MCF 10A (cell line): Measurements from ENCODE around the gene SYT6. TPM values are rescaled to one million over a fixed set of nuclear protein-coding genes. Genes with fewer than 3 reads are reported as not detected.

Source experiments
- BruUV-seq: library from RNA; stranded (reverse); fragments of 400-500 nt; replicated peaks from 2 replicates; lab custom pipeline; 2021; lab: Mats Ljungman, UMichigan
- CTCF ChIA-PET: fragments of 300-600 bp; sonication (Branson Sonifier 250); formaldehyde crosslinking; extraction: SDS; loops from one replicate; lab custom pipeline; 2021; ENCODE audit warnings: antibody characterized with exemption, inconsistent platforms; lab: Yijun Ruan, JAX
- POLR2A ChIA-PET: fragments of 300-600, 350-650 bp; sonication (Branson Sonifier 250); formaldehyde crosslinking; extraction: SDS; loops from one replicate; lab custom pipeline; 2020; ENCODE audit warnings: antibody characterized with exemption, inconsistent platforms; lab: Yijun Ruan, JAX
- DNase-seq: peaks from one replicate; pipeline ENCODE4 v3.0.0-alpha.2; 2018; ENCODE audit not compliant: unreplicated experiment
- H3K27ac Mint-ChIP-seq: one replicate; pipeline ENCODE4 v1.8.0; 2022; ENCODE audit warnings: mild to moderate bottlenecking, low read depth, mixed read lengths; ENCODE audit not compliant: unreplicated experiment
- H3K27me3 Mint-ChIP-seq: one replicate; pipeline ENCODE4 v1.8.0; 2022; ENCODE audit warnings: mixed read lengths; ENCODE audit not compliant: insufficient read depth, unreplicated experiment
- H3K36me3 Mint-ChIP-seq: one replicate; pipeline ENCODE4 v1.8.0; 2022; ENCODE audit warnings: mild to moderate bottlenecking, moderate library complexity, mixed read lengths; ENCODE audit not compliant: insufficient read depth, unreplicated experiment
- H3K4me1 Mint-ChIP-seq: one replicate; pipeline ENCODE4 v1.8.0; 2022; ENCODE audit warnings: mixed read lengths; ENCODE audit not compliant: insufficient read depth, unreplicated experiment
- H3K4me3 Mint-ChIP-seq: one replicate; pipeline ENCODE4 v1.8.0; 2022; ENCODE audit warnings: mild to moderate bottlenecking, moderate library complexity, mixed read lengths; ENCODE audit not compliant: unreplicated experiment
- H3K9me3 Mint-ChIP-seq: one replicate; pipeline ENCODE4 v1.8.0; 2022; ENCODE audit warnings: mixed read lengths; ENCODE audit not compliant: unreplicated experiment
- CTCF ChIP-seq: fragments of 200-600 bp; IDR thresholded peaks from one replicate; pipeline ENCODE4 v1.8.0; 2022; ENCODE audit warnings: antibody characterized with exemption, mild to moderate bottlenecking; ENCODE audit not compliant: unreplicated experiment
- intact Hi-C: fragments of 100-400 bp; cut with micrococcal nuclease; formaldehyde crosslinking; loops from 2 replicates; pipeline ENCODE4 v1.14.1; 2022
- total RNA-seq: library from RNA; stranded (reverse); gene quantifications from 2 replicates; pipeline ENCODE4 v1.2.3, GENCODE V29; 2022

Gene SYT6
- total RNA-seq, 1 experiment from 2014 or later = not detected

- no peak for DNase-seq
- BruUV-seq = no TSS peak
- H3K36me3 Mint-ChIP-seq = no peaks in the 10 kb centered on the region
- H3K4me1 Mint-ChIP-seq = no peaks in the 10 kb centered on the region
- ChIA-PET POLR2A (no interaction called here), CTCF (no interaction called here)
- intact Hi-C loops = no loop called here
- no peak overlapping the region for H3K4me3 Mint-ChIP-seq
- peaks cover 79% of the 10 kb centered on the region for H3K27me3 Mint-ChIP-seq
- H3K9me3 Mint-ChIP-seq = no peaks in the 10 kb centered on the region
- no peak for TF ChIP-seq CTCF
- H3K27ac Mint-ChIP-seq = no peak overlapping the region
These were observed 35.7 kb upstream of the SYT6 start for GRCh38 chr1:114189398-114189797.

- no peaks in the 10 kb centered on the region for H3K9me3 Mint-ChIP-seq
- no peaks in the 10 kb centered on the region for H3K4me1 Mint-ChIP-seq
- ChIA-PET POLR2A (interaction anchor here (0.6 kb wide), 1 partner anchor 455 kb away, joined by 3 read pairs; no protein-coding TSS in a partner anchor), CTCF (no interaction called here)
- no peak overlapping the region for H3K27ac Mint-ChIP-seq
- no peak for DNase-seq
- BruUV-seq = no TSS peak
- peaks cover 25% of the 10 kb centered on the region for H3K27me3 Mint-ChIP-seq
- no peak overlapping the region for H3K4me3 Mint-ChIP-seq
- no peaks in the 10 kb centered on the region for H3K36me3 Mint-ChIP-seq
- intact Hi-C loops = no loop called here
- TF ChIP-seq CTCF = no peak
These were observed 27.7 kb upstream of the SYT6 start for GRCh38 chr1:114181356-114181755.

- no TSS peak for BruUV-seq
These were observed 27.1 kb upstream of the SYT6 start for GRCh38 chr1:114180742-114181141.

GRCh38 chr1:114178936-114179335 is 25.3 kb upstream of the SYT6 start:
- Mint-ChIP-seq H3K4me3 (no peak overlapping the region), H3K9me3 (no peaks in the 10 kb centered on the region), H3K36me3 (no peaks in the 10 kb centered on the region), H3K27ac (no peak overlapping the region), H3K4me1 (no peaks in the 10 kb centered on the region), H3K27me3 (peaks cover 12% of the 10 kb centered on the region)
- no TSS peak for BruUV-seq
- CTCF ChIA-PET = no interaction called here
- intact Hi-C loops = no loop called here
- no peak for TF ChIP-seq CTCF
- no peak for DNase-seq
- POLR2A ChIA-PET = no interaction called here

More at GRCh38 chr1:114180742-114181141, 27.1 kb upstream of the SYT6 start:
- DNase-seq = no peak
- ChIA-PET CTCF (no interaction called here), POLR2A (no interaction called here)
- TF ChIP-seq CTCF = no peak
- intact Hi-C loops = no loop called here
- H3K9me3 Mint-ChIP-seq = no peaks in the 10 kb centered on the region
- no peaks in the 10 kb centered on the region for H3K4me1 Mint-ChIP-seq
- no peaks in the 10 kb centered on the region for H3K36me3 Mint-ChIP-seq
- H3K4me3 Mint-ChIP-seq = no peak overlapping the region
- H3K27ac Mint-ChIP-seq = no peak overlapping the region
- peaks cover 20% of the 10 kb centered on the region for H3K27me3 Mint-ChIP-seq
